ENCODE data around the gene ZFPL1.

ZFPL1 gene

GRCh38 chr11:65121447-65121864, 37.4 kb downstream of the ZFPL1 start:
- no peak for TF ChIP-seq CTCF (IDR thresholded peaks at IDR 0.05; ENCODE audit: low read depth, low read length)
- no peak for DNase-seq (ENCODE audit: low read depth, low spot score)

GRCh38 chr11:65121865-65122696, 38.1 kb downstream of the ZFPL1 start, which contains the start of the genes FAU and MRPL49:
Gene FAU (minus strand): TSS chr11:65122134. CDS start chr11:65121813, 321 bp downstream.
Gene MRPL49 (plus strand): TSS chr11:65122321. CDS start chr11:65122347, 26 bp downstream.
- DNase-seq (ENCODE audit: low read depth, low spot score) = peak; percentile 97
- no peak for TF ChIP-seq CTCF (IDR thresholded peaks at IDR 0.05; ENCODE audit: low read depth, low read length)
- in situ Hi-C loops (cut with HindIII; ENCODE audit: low sequenced_read_pairs) = no loop called here
- H3K4me3 ChIP-seq (ENCODE audit: low read depth, low read length) = peak within 1 kb of the TSS; percentile 99

More at GRCh38 chr11:65121447-65121864, 37.4 kb downstream of the ZFPL1 start:
- in situ Hi-C loops (cut with HindIII; ENCODE audit: low sequenced_read_pairs) = no loop called here
- H3K4me3 ChIP-seq (ENCODE audit: low read depth, low read length) = peak overlapping the region; percentile 99

GRCh38 chr11:65124480-65125196, 40.6 kb downstream of the ZFPL1 start:
- DNase-seq (ENCODE audit: low read depth, low spot score) = no peak
- no peak overlapping the region for H3K4me3 ChIP-seq (ENCODE audit: low read depth, low read length)
- TF ChIP-seq CTCF (IDR thresholded peaks at IDR 0.05; ENCODE audit: low read depth, low read length) = no peak
- in situ Hi-C loops (cut with HindIII; ENCODE audit: low sequenced_read_pairs) = no loop called here

GRCh38 chr11:65125197-65126056, 41.4 kb downstream of the ZFPL1 start:
- H3K4me3 ChIP-seq (ENCODE audit: low read depth, low read length) = no peak overlapping the region
- no peak for TF ChIP-seq CTCF (IDR thresholded peaks at IDR 0.05; ENCODE audit: low read depth, low read length)
- in situ Hi-C loops (cut with HindIII; ENCODE audit: low sequenced_read_pairs) = no loop called here
- no peak for DNase-seq (ENCODE audit: low read depth, low spot score)

GRCh38 chr11:65126624-65127274, 42.7 kb downstream of the ZFPL1 start:
- H3K4me3 ChIP-seq (ENCODE audit: low read depth, low read length) = no peak overlapping the region
- in situ Hi-C loops (cut with HindIII; ENCODE audit: low sequenced_read_pairs) = no loop called here
- TF ChIP-seq CTCF (IDR thresholded peaks at IDR 0.05; ENCODE audit: low read depth, low read length) = no peak
- no peak for DNase-seq (ENCODE audit: low read depth, low spot score)
